ENCODE measurements around the gene SRSF9. TPM values are rescaled to one million over a fixed set of nuclear protein-coding genes. Genes with fewer than 3 reads are reported as not detected.

Gene SRSF9

Small RNA genes lying within 50 kb of the gene (small RNA-seq; reads per million reads assigned to genes)
- gene RF00019 (ENCODE audit: insufficient read depth): not detected

Measured in mesendoderm (in vitro differentiated cells).